Liver (tissue), 9 donors: ENCODE data around the gene CACNA1E. TPM values are rescaled to one million over a fixed set of nuclear protein-coding genes. Genes with fewer than 3 reads are reported as not detected.

Experiments used
- DNase-seq: peaks from one replicate; pipeline ENCODE4 v3.0.0-alpha.2; 2017; ENCODE audit warnings: low spot score
- H3K27ac ChIP-seq, 2 donors: one replicate each; pipeline ENCODE4 v1.7.0; 2013; ENCODE audit warnings: inconsistent platforms in 2 of 2, low read length in 2 of 2, control low read depth in 1 of 2, low read depth in 1 of 2, mild to moderate bottlenecking in 1 of 2
- H3K27me3 ChIP-seq, 4 donors: one replicate each; pipeline versions ENCODE4 v1.6.1 to v1.7.0; 2013; ENCODE audit warnings: low read length in 3 of 4, inconsistent platforms in 1 of 4, mild to moderate bottlenecking in 1 of 4, moderate library complexity in 1 of 4; ENCODE audit not compliant: control insufficient read depth in 4 of 4, insufficient read depth in 4 of 4
- H3K36me3 ChIP-seq, 4 donors: one replicate each; pipeline versions ENCODE4 v1.6.1 to v1.7.0; 2013; ENCODE audit warnings: low read length in 3 of 4, mild to moderate bottlenecking in 3 of 4, low read depth in 1 of 4, moderate library complexity in 1 of 4; ENCODE audit not compliant: control insufficient read depth in 4 of 4, insufficient read depth in 3 of 4
- H3K4me1 ChIP-seq, 4 donors: one replicate each; pipeline versions ENCODE4 v1.6.1 to v1.7.0; 2013; ENCODE audit warnings: low read length in 3 of 4, mild to moderate bottlenecking in 3 of 4, moderate library complexity in 1 of 4; ENCODE audit not compliant: control insufficient read depth in 4 of 4, insufficient read depth in 4 of 4
- H3K4me3 ChIP-seq, 3 donors: one replicate each; pipeline versions ENCODE4 v1.6.1 to v1.7.0; 2013; ENCODE audit warnings: low read length in 3 of 3, control low read depth in 1 of 3, low read depth in 1 of 3, mild to moderate bottlenecking in 1 of 3
- H3K9ac ChIP-seq, 2 donors: one replicate each; pipeline ENCODE4 v1.7.0; 2013; ENCODE audit warnings: low read length in 2 of 2, mild to moderate bottlenecking in 2 of 2, moderate library complexity in 2 of 2, control low read depth in 1 of 2, low read depth in 1 of 2
- H3K9me3 ChIP-seq, 4 donors: one replicate each; pipeline versions ENCODE4 v1.6.1 to v1.7.0; 2013; ENCODE audit warnings: low read length in 3 of 4; ENCODE audit not compliant: control insufficient read depth in 4 of 4
- CTCF ChIP-seq: fragments of 150-350 bp; IDR thresholded peaks from 2 replicates; pipeline ENCODE4 v1.5.1; 2017; ENCODE audit warnings: improper control_type of control experiment, low read depth, low read length; ENCODE audit not compliant: missing input control
- EGR1 ChIP-seq, 2 donors: IDR thresholded peaks; 2 replicates each; pipeline ENCODE4 v1.6.1; 2016 to 2018; ENCODE audit warnings: antibody characterized with exemption in 2 of 2, low read depth in 2 of 2
- FOXA1 ChIP-seq: IDR thresholded peaks from 2 replicates; pipeline ENCODE4 v1.6.1; 2016; ENCODE audit warnings: antibody characterized with exemption
- FOXA2 ChIP-seq: IDR thresholded peaks from 2 replicates; pipeline ENCODE4 v1.6.1; 2016; ENCODE audit warnings: antibody characterized with exemption
- GABPA ChIP-seq, 2 donors: IDR thresholded peaks in 1 of 2; conservative IDR thresholded peaks in 1 of 2; 2 replicates each; pipeline ENCODE4 v1.6.1; 2016; ENCODE audit warnings: antibody characterized with exemption in 2 of 2, mild to moderate bottlenecking in 1 of 2, moderate library complexity in 1 of 2
- HNF4A ChIP-seq, 2 donors: conservative IDR thresholded peaks; 2 replicates each; pipeline ENCODE4 v1.6.1; 2016; ENCODE audit warnings: antibody characterized with exemption in 2 of 2, mild to moderate bottlenecking in 2 of 2
- HNF4G ChIP-seq: IDR thresholded peaks from 2 replicates; pipeline ENCODE4 v1.6.1; 2016; ENCODE audit warnings: antibody characterized with exemption
- JUND ChIP-seq, 2 donors: IDR thresholded peaks; 2 replicates each; pipeline ENCODE4 v1.6.1; 2016; ENCODE audit warnings: antibody characterized with exemption in 2 of 2
- MAX ChIP-seq: IDR thresholded peaks from 2 replicates; pipeline ENCODE4 v1.6.1; 2016; ENCODE audit warnings: antibody characterized with exemption
- NR2F2 ChIP-seq: IDR thresholded peaks from 2 replicates; pipeline ENCODE4 v1.6.1; 2016; ENCODE audit warnings: antibody characterized with exemption
- RAD21 ChIP-seq, 2 donors: IDR thresholded peaks; 2 replicates each; pipeline ENCODE4 v1.6.1; 2016; ENCODE audit warnings: antibody characterized with exemption in 2 of 2, mild to moderate bottlenecking in 2 of 2
- RXRA ChIP-seq, 2 donors: IDR thresholded peaks; 2 replicates each; pipeline ENCODE4 v1.6.1; 2017 to 2018; ENCODE audit warnings: antibody characterized with exemption in 2 of 2, mild to moderate bottlenecking in 1 of 2
- SP1 ChIP-seq: IDR thresholded peaks from 2 replicates; pipeline ENCODE4 v1.6.1; 2018; ENCODE audit warnings: antibody characterized with exemption, mild to moderate bottlenecking
- TAF1 ChIP-seq: conservative IDR thresholded peaks from 2 replicates; pipeline ENCODE4 v1.6.1; 2016; ENCODE audit warnings: antibody characterized with exemption, mild to moderate bottlenecking
- YY1 ChIP-seq: IDR thresholded peaks from 2 replicates; pipeline ENCODE4 v1.6.1; 2016; ENCODE audit warnings: antibody characterized with exemption, mild to moderate bottlenecking
- ZBTB33 ChIP-seq: IDR thresholded peaks from 2 replicates; pipeline ENCODE4 v1.6.1; 2016; ENCODE audit warnings: antibody characterized with exemption
- WGBS: extraction: QIAGEN DNeasy Blood & Tissue Kit; methylation state at CpG from one replicate; pipeline ENCODE4 v1.1.7; 2013; 5-methylcytosine and 5-hydroxymethylcytosine counted together
- polyA plus RNA-seq, 2 donors: library from polyadenylated mRNA; stranded (reverse) in 1 of 2; unstranded in 1 of 2; fragments of 200-250 nt in 1 of 2; fragments of >200 nt in 1 of 2; fragmentation: Nextera tagmentation in 1 of 2; extraction: Ambion mirVana in 1 of 2; gene quantifications; one replicate each; pipeline versions ENCODE4 v1.2.1 to v1.2.3, GENCODE V29; 2013 to 2015
- total RNA-seq, 2 donors: library from RNA; depleted of rRNA; stranded (reverse); fragments of >200 nt; gene quantifications; one replicate each; pipeline ENCODE4 v1.2.3, GENCODE V29; 2014
- TF ChIP-seq, protein P1 (sequence below): IDR thresholded peaks from 2 replicates; pipeline ENCODE4 v1.6.1; 2016; ENCODE audit warnings: antibody characterized with exemption, mild to moderate bottlenecking
- TF ChIP-seq, protein P2 (sequence below): IDR thresholded peaks from 2 replicates; pipeline ENCODE4 v1.6.1; 2016; ENCODE audit warnings: antibody characterized with exemption
- donor health status: healthy.
- donor health status: healthy.
- donor health status: healthy.
- donor health status: healthy.
- donor health status: healthy.

CACNA1E gene
- total and polyA plus RNA-seq, 4 donors, result under 0.01 to 0.08 (median 0.01) TPM; not detected in 1

DNA sequence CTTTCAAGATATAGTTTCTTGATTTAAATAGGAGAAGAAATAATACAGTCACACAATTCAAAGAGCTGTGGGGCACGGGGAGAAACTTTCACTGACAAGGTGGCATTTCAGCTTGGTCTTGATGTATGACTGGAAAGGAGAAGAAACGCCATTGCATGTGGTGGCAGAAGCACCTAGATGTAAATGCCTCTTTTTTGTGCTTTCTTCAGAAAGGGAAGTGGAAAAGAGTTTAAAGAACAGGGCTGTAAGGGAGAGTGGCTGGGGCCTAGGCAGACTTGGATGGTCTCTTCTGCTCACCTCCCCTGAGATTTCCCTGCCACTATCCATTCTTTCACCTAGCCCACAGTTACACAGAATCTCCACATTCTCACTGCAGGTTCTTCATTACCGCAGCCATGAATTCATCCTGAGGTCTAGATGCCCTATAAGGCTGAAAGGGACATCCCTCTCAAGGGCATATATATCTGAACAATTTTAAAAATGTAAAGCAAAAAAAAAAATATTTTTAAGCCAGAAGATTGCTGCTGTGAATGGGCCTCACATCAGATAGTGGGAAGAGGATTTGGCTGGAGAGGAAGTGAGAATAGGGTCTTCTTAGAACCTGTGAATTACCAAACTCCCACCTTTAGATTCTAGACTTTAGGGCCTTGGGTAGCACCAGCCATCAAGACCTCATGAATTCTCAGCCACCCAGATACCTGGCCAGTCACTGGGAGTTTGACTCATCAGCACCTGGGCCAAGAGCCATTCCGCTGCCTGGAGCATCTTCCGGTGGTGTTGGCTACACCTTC is 23.4 kb downstream of the CACNA1E start:
- H3K36me3 ChIP-seq, result no peaks in the 10 kb centered on the region
- no peak overlapping the region for H3K4me3 ChIP-seq
- H3K4me1 ChIP-seq, result no peaks in the 10 kb centered on the region
- H3K27me3 ChIP-seq, result no peaks in the 10 kb centered on the region
- DNase-seq, result no peak
- H3K9ac ChIP-seq, result no peak overlapping the region
- no peak overlapping the region for H3K27ac ChIP-seq
- 88% methylated on average over 5 of the region's 5 CpGs for WGBS
- no peaks in the 10 kb centered on the region for H3K9me3 ChIP-seq
- no peak for TF ChIP-seq YY1
- no peak for TF ChIP-seq HNF4A (conservative IDR thresholded peaks at IDR 0.05)

DNA sequence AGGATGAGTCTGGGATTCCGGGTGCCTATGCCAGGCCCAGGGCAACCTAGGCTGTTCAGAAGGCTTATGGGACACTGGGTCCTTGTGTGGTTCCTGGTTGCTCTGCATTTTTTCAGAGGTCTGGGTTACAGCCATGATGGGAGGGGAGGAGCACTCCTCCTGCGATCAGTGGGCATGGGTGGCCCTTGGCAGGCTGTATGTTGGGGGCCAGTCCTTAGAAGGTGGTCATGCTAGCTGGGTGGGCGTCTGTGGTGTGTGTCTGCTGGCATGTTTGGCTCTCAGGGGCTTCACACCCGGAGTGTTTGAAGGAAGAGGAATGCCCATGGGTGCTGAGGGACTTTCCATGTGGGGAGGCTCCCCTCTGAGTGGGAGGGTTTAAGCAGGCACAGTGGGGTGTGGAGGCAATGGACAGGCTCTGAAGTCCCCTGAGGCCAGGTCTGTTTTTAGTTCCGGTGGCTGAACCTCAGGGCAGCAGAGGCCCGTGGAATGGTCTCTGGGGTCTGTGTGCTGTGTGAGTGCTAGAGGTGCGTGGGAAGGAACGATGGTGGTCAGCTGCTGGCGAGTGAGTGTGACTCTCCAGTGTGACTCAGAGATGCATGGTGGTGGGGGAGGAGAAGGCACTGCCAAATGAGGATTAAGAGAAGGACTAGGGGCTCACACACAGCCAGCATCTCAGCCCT is 25.3 kb downstream of the CACNA1E start:
- Histone ChIP-seq H3K27me3 (no peaks in the 10 kb centered on the region), H3K27ac (no peak overlapping the region), H3K4me1 (no peaks in the 10 kb centered on the region), H3K9ac (no peak overlapping the region), H3K9me3 (no peaks in the 10 kb centered on the region), H3K36me3 (no peaks in the 10 kb centered on the region), H3K4me3 (no peak overlapping the region)
- WGBS, result 82% methylated on average over 9 of the region's 9 CpGs
- TF ChIP-seq FOXA2 (no peak), GABPA (IDR thresholded peaks at IDR 0.05 in 1 of 2, conservative IDR thresholded peaks at IDR 0.05 in 1 of 2) (no peak), NR2F2 (no peak), JUND (IDR thresholded peaks at IDR 0.05) (no peak), CTCF (no peak), HNF4A (conservative IDR thresholded peaks at IDR 0.05) (no peak), EGR1 (IDR thresholded peaks at IDR 0.05; ENCODE audit: low read depth in 2 of 2) (no peak), RXRA (IDR thresholded peaks at IDR 0.05) (no peak), ZBTB33 (no peak), HNF4G (no peak), TAF1 (no peak), FOXA1 (no peak), SP1 (no peak), RAD21 (IDR thresholded peaks at IDR 0.05) (no peak), MAX (no peak), YY1 (no peak)
- TF ChIP-seq, protein P1, sequence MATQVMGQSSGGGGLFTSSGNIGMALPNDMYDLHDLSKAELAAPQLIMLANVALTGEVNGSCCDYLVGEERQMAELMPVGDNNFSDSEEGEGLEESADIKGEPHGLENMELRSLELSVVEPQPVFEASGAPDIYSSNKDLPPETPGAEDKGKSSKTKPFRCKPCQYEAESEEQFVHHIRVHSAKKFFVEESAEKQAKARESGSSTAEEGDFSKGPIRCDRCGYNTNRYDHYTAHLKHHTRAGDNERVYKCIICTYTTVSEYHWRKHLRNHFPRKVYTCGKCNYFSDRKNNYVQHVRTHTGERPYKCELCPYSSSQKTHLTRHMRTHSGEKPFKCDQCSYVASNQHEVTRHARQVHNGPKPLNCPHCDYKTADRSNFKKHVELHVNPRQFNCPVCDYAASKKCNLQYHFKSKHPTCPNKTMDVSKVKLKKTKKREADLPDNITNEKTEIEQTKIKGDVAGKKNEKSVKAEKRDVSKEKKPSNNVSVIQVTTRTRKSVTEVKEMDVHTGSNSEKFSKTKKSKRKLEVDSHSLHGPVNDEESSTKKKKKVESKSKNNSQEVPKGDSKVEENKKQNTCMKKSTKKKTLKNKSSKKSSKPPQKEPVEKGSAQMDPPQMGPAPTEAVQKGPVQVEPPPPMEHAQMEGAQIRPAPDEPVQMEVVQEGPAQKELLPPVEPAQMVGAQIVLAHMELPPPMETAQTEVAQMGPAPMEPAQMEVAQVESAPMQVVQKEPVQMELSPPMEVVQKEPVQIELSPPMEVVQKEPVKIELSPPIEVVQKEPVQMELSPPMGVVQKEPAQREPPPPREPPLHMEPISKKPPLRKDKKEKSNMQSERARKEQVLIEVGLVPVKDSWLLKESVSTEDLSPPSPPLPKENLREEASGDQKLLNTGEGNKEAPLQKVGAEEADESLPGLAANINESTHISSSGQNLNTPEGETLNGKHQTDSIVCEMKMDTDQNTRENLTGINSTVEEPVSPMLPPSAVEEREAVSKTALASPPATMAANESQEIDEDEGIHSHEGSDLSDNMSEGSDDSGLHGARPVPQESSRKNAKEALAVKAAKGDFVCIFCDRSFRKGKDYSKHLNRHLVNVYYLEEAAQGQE, result no peak
- TF ChIP-seq, protein P2, sequence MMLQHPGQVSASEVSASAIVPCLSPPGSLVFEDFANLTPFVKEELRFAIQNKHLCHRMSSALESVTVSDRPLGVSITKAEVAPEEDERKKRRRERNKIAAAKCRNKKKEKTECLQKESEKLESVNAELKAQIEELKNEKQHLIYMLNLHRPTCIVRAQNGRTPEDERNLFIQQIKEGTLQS, result no peak
- no peak for DNase-seq
